AG10803 (cell line): ENCODE data around the gene IL18RAP.

Experiments
- DNase-seq: peaks from one replicate; pipeline ENCODE4 v3.0.0; 2010; ENCODE audit warnings: low read depth
- H3K4me3 ChIP-seq: 2 replicates; pipeline ENCODE4 v1.5.1; 2011; ENCODE audit warnings: mild to moderate bottlenecking, low read length, control low read depth
- CTCF ChIP-seq: conservative IDR thresholded peaks from 2 replicates; pipeline ENCODE4 v1.5.1; 2011; ENCODE audit warnings: mild to moderate bottlenecking, low read length, control low read depth, inconsistent platforms

IL18RAP gene

GRCh38 chr2:102439065-102439695 is 16.2 kb downstream of the IL18RAP start:
- TF ChIP-seq CTCF = no peak
- DNase-seq = peak; percentile 25
- H3K4me3 ChIP-seq = no peak overlapping the region

- TF ChIP-seq CTCF = peak; percentile 71
- DNase-seq = peak; percentile 17
These were observed 20.2 kb downstream of the IL18RAP start for GRCh38 chr2:102442967-102443828.

GRCh38 chr2:102444233-102444632 is 21.3 kb downstream of the IL18RAP start:
- TF ChIP-seq CTCF = no peak
- no peak for DNase-seq
- H3K4me3 ChIP-seq = no peak overlapping the region

More at GRCh38 chr2:102442967-102443828, 20.2 kb downstream of the IL18RAP start:
- no peak overlapping the region for H3K4me3 ChIP-seq

GRCh38 chr2:102446936-102447335 is 24.0 kb downstream of the IL18RAP start:
- DNase-seq = no peak
- no peak for TF ChIP-seq CTCF
- H3K4me3 ChIP-seq = no peak overlapping the region

- peak; percentile 40 for DNase-seq
- TF ChIP-seq CTCF = peak; percentile 79
- no peak overlapping the region for H3K4me3 ChIP-seq
These were observed 26.5 kb downstream of the IL18RAP start for GRCh38 chr2:102449370-102449974.

- DNase-seq = no peak
- TF ChIP-seq CTCF = no peak
- H3K4me3 ChIP-seq = no peak overlapping the region
These were observed 29.0 kb downstream of the IL18RAP start for GRCh38 chr2:102451968-102452367.
